Keratinocyte (primary cell): ENCODE data around the gene SNX24.

Source experiments
- CTCF ChIP-seq, 3 experiments: IDR thresholded peaks in 1 of 3; conservative IDR thresholded peaks in 1 of 3; optimal IDR thresholded peaks in 1 of 3; 2 replicates in 2 of 3; 3 replicates in 1 of 3; pipeline versions ENCODE3 to v1.5.1; 2011; ENCODE audit warnings: low read length in 3 of 3, mild to moderate bottlenecking in 3 of 3, moderate library complexity in 2 of 3, control low read depth in 1 of 3, inconsistent platforms in 1 of 3; ENCODE audit not compliant: insufficient read depth in 2 of 3; ENCODE audit errors: extremely low read depth in 1 of 3
- EZH2 ChIP-seq: IDR thresholded peaks from one replicate; pipeline ENCODE4 v1.6.1; 2012; ENCODE audit warnings: inconsistent platforms, mild to moderate bottlenecking, low read length, moderate library complexity

GRCh38 chr5:122847687-122848081 lies 2.3 kb downstream of the SNX24 start:
- no peak for TF ChIP-seq CTCF (optimal IDR thresholded peaks at IDR 0.05 in 1 of 3, IDR thresholded peaks at IDR 0.05 in 1 of 3, conservative IDR thresholded peaks at IDR 0.05 in 1 of 3; ENCODE audit: extremely low read depth in 1 of 3, insufficient read depth in 2 of 3, low read length in 3 of 3)
- TF ChIP-seq EZH2, result no peak
